ENCODE results near the gene PPP2R3A.
A peak's percentile ranks its signal among the peaks of the same experiment; 100 is the strongest.

The PPP2R3A gene

DNA sequence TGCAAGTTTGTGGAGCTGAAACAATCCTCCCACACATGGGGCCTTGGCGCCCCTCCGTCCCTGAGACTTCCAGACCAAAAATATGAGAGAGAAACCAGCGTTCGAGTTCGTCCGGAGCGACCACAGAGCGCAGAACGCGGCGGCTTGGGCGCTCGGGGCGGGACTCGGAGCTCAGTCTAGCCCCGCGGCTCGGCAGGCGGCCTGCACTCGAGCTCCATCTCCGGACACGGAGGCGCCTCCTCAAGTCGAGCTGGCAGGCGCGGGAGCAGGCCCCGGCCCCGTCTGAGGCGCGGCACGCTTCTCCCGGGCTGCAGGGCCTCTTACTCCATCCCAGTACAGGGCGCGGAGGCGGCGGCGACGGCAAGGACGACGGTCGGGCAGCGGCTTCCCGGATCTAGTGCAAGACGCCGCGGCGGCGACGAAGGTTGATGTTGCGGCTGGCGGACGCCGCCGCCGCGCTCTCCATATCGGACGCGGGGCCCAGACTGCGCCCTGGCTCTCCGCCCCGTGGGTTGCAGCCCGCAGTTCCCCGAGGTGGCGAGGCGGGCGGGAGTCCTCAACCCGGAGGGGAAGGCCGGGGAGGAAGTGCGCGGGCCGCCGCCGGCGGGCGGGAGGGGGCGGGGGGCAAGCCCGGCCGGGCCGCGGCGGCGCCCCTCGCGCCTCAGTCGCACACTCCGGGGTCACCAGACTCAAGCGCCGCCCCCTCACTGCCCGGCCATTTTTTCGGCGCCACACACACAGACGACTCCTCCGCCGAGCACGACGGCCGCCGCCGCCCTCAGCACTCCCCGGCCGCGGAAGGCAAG lies 229.9 kb downstream of the PPP2R3A start:
- peak; percentile 85 for DNase-seq (ENCODE audit: low spot score)

DNA sequence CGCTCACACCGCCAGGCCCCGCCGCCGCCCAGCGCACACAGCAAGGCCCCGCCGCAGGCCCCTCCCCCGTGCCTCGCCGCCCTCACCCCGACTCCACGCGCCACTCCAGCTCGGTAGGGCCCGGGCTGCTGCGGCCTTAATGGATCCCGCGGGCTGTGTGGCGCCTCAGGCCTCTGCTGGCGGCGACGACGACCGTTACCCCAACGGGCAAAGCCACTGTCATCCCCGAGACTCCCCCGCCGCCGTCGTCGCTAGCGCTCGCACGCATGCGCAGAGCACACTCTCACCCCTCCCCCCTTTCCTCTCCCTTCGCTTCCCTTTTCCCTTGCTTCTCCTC lies 230.5 kb downstream of the PPP2R3A start, which contains the start of gene MSL2:
TSS of gene MSL2 (minus strand) at position 272 of the 337 bp plus-strand sequence. CDS start 1,222 bp downstream, outside the sequence.
- DNase-seq (ENCODE audit: low spot score), result no peak

DNA sequence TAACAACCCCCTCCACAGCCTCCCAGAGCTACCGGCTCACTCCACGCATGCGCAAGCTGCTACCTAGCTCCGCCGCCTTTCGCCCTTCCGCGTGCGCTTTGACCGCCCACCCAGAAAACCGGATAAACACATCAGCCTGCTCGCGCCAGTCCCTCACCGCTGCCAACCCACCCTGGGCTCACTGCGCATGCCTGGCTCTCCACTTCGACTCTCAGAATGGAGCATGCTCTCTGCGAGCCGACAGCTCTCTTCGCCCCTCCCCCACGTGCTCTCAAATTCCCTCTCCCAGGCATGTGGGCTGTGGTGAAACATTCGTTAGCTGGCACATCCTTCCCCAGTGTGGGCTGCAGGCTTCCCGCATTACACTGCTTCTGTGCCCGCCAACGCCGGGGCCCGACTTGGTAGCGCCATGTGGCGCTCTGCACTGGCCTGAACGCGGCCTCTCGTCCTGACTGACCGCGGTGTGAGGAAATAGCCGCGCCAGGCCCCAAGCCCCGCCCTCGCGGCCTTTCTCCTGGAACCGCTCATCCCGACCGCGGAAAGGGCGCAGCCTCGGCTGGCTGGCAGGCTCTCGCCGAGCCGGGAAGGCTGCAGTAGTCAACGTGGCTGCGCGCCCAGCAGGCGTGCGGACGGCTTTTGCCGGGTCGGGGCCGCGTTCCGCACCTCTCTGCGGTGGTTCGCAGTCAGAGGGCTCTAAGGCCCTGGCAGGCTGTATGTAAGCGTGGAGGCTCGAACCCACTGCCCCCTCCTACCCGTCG lies 231.1 kb downstream of the PPP2R3A start:
- peak; percentile 94 for DNase-seq (ENCODE audit: low spot score)

DNA sequence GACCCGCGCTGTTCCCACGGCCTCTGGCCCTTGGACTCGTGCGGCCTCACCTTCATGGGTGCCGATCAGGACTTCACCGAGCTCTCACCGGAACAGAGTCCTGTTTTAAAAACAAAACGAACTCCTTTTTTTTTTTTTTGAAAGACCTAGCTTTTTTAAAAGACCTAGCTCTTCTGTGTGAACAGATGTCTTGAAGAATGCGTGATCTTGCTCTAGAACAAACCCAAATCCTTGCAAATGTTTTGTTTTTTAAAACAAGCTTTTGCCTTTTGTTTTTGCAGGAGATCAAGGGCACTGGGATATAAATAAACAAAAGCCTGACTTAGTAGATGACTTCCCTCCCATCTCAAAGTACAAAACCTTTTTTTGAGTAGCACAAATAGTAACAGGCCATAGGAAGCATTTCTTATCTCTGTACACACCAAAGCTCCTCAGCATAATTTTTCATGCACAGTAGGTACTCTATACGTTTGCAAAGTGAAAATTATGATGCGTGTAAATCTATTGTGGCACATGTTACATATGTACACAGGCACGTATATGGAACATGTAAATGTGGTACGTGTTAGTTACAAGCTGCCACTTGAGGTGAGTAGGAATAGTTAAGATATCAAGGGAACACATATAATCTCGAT lies 231.7 kb downstream of the PPP2R3A start:
- no peak for DNase-seq (ENCODE audit: low spot score)
